WTC11 (cell line): ENCODE data around the gene SNX30. TPM values are rescaled to one million over a fixed set of nuclear protein-coding genes. Genes with fewer than 3 reads are reported as not detected.

Source experiments
- ATAC-seq: fragments of 200-7000 bp; cut with Tn5 transposase; 2 replicates; pipeline ENCODE4 v1.10.0; 2021; ENCODE audit warnings: mild to moderate bottlenecking, moderate library complexity
- CTCF ChIA-PET: fragments of 300-600 bp; sonication (Branson Sonifier 250); formaldehyde crosslinking; loops from one replicate; lab custom pipeline; 2021; ENCODE audit warnings: antibody characterized with exemption; lab: Charles Lee
- POLR2A ChIA-PET: fragments of 350-600 bp; sonication (Branson Sonifier 250); formaldehyde crosslinking; loops from one replicate; lab custom pipeline; 2021; ENCODE audit warnings: antibody characterized with exemption; lab: Charles Lee
- DNase-seq: peaks from one replicate; pipeline ENCODE4 v3.0.0; 2021; ENCODE audit warnings: low spot score
- H3K27ac Mint-ChIP-seq: 2 replicates; pipeline ENCODE4 v1.8.0; 2021; ENCODE audit warnings: mixed read lengths
- H3K27me3 Mint-ChIP-seq: 2 replicates; pipeline ENCODE4 v1.8.0; 2021; ENCODE audit warnings: low read depth, mild to moderate bottlenecking, moderate library complexity, mixed read lengths
- H3K36me3 Mint-ChIP-seq: 2 replicates; pipeline ENCODE4 v1.8.0; 2021; ENCODE audit warnings: mixed read lengths
- H3K4me1 Mint-ChIP-seq: 2 replicates; pipeline ENCODE4 v1.8.0; 2022; ENCODE audit warnings: mixed read lengths
- H3K4me3 Mint-ChIP-seq: 2 replicates; pipeline ENCODE4 v1.8.0; 2021; ENCODE audit warnings: mild to moderate bottlenecking, moderate library complexity, mixed read lengths
- H3K9me3 Mint-ChIP-seq: 2 replicates; pipeline ENCODE4 v1.8.0; 2021; ENCODE audit warnings: mixed read lengths
- AR ChIP-seq: fragments of 250-450 bp; sonication (Bioruptor Pico); IDR thresholded peaks from 2 replicates; pipeline ENCODE4 v1.9.0; 2021; ENCODE audit warnings: mild to moderate bottlenecking
- E2F1 ChIP-seq: sonication (generic); formaldehyde crosslinking; IDR thresholded peaks from 2 replicates; pipeline ENCODE4 v1.8.0; 2022; ENCODE audit warnings: mild to moderate bottlenecking, missing genetic modification reagents
- ESRRA ChIP-seq: sonication (generic); formaldehyde crosslinking; IDR thresholded peaks from 2 replicates; pipeline ENCODE4 v1.8.1; 2022; ENCODE audit warnings: mild to moderate bottlenecking, missing genetic modification reagents, borderline replicate concordance
- FOXK1 ChIP-seq: sonication (generic); formaldehyde crosslinking; IDR thresholded peaks from 2 replicates; pipeline ENCODE4 v1.8.0; 2022; ENCODE audit warnings: mild to moderate bottlenecking, moderate library complexity, missing genetic modification reagents
- HMGXB4 ChIP-seq: sonication (generic); formaldehyde crosslinking; IDR thresholded peaks from 2 replicates; pipeline ENCODE4 v1.8.1; 2023; ENCODE audit warnings: mild to moderate bottlenecking, moderate library complexity, missing genetic modification reagents
- IRF1 ChIP-seq: sonication (generic); formaldehyde crosslinking; IDR thresholded peaks from 2 replicates; pipeline ENCODE4 v1.8.0; 2023; ENCODE audit warnings: missing genetic modification reagents
- NFATC4 ChIP-seq: fragments of 250-450 bp; sonication (Bioruptor Pico); IDR thresholded peaks from 2 replicates; pipeline ENCODE4 v1.9.0; 2021; ENCODE audit warnings: mild to moderate bottlenecking
- NFYB ChIP-seq: sonication (generic); formaldehyde crosslinking; conservative IDR thresholded peaks from 2 replicates; pipeline ENCODE4 v1.8.0; 2022; ENCODE audit warnings: low read depth, missing genetic modification reagents
- OVOL2 ChIP-seq: fragments of 250-450 bp; sonication (Bioruptor Pico); IDR thresholded peaks from 2 replicates; pipeline ENCODE4 v1.9.0; 2021; ENCODE audit warnings: mild to moderate bottlenecking, borderline replicate concordance
- SMAD4 ChIP-seq: sonication (generic); formaldehyde crosslinking; IDR thresholded peaks from 2 replicates; pipeline ENCODE4 v1.8.0; 2022; ENCODE audit warnings: mild to moderate bottlenecking, missing genetic modification reagents
- TEAD4 ChIP-seq: sonication (generic); formaldehyde crosslinking; IDR thresholded peaks from 2 replicates; pipeline ENCODE4 v1.8.0; 2022; ENCODE audit warnings: mild to moderate bottlenecking, missing genetic modification reagents
- ZNF232 ChIP-seq: sonication (generic); formaldehyde crosslinking; IDR thresholded peaks from 2 replicates; pipeline ENCODE4 v1.8.0; 2022; ENCODE audit warnings: mild to moderate bottlenecking, missing genetic modification reagents
- ZNF317 ChIP-seq: sonication (generic); formaldehyde crosslinking; IDR thresholded peaks from 2 replicates; pipeline ENCODE4 v1.8.1; 2023; ENCODE audit warnings: low read depth, mild to moderate bottlenecking, moderate library complexity, missing genetic modification reagents, borderline replicate concordance
- total RNA-seq: library from RNA; stranded (reverse); gene quantifications from 3 replicates; pipeline ENCODE4 v1.2.3, GENCODE V29; 2021
- TF ChIP-seq, protein P1 (sequence below): sonication (generic); formaldehyde crosslinking; IDR thresholded peaks from 2 replicates; pipeline ENCODE4 v1.8.1; 2022; ENCODE audit warnings: low read depth, missing genetic modification reagents, borderline replicate concordance
- TF ChIP-seq, protein P2 (sequence below): sonication (generic); formaldehyde crosslinking; IDR thresholded peaks from 2 replicates; pipeline ENCODE4 v1.8.0; 2023; ENCODE audit warnings: mild to moderate bottlenecking, missing genetic modification reagents
- TF ChIP-seq, protein P3 (sequence below): fragments of 250-450 bp; sonication (Bioruptor Pico); IDR thresholded peaks from 2 replicates; pipeline ENCODE4 v1.8.0; 2021; ENCODE audit warnings: mild to moderate bottlenecking
- TF ChIP-seq, protein P4 (sequence below): sonication (generic); formaldehyde crosslinking; IDR thresholded peaks from 2 replicates; pipeline ENCODE4 v1.8.1; 2023; ENCODE audit warnings: mild to moderate bottlenecking, missing genetic modification reagents, moderate library complexity
- TF ChIP-seq, protein P5 (sequence below): sonication (generic); formaldehyde crosslinking; IDR thresholded peaks from 2 replicates; pipeline ENCODE4 v1.8.0; 2022; ENCODE audit warnings: mild to moderate bottlenecking, missing genetic modification reagents

SNX30 gene
- total RNA-seq, 1 experiment from 2014 or later = 13.4 TPM

GRCh38 chr9:112839331-112839730 lies 88.8 kb downstream of the SNX30 start (continued):
- TF ChIP-seq AR (CRISPR knock-in tag) = no peak
- TF ChIP-seq NFYB (CRISPR knock-in tag) = no peak
- TF ChIP-seq, protein P1, sequence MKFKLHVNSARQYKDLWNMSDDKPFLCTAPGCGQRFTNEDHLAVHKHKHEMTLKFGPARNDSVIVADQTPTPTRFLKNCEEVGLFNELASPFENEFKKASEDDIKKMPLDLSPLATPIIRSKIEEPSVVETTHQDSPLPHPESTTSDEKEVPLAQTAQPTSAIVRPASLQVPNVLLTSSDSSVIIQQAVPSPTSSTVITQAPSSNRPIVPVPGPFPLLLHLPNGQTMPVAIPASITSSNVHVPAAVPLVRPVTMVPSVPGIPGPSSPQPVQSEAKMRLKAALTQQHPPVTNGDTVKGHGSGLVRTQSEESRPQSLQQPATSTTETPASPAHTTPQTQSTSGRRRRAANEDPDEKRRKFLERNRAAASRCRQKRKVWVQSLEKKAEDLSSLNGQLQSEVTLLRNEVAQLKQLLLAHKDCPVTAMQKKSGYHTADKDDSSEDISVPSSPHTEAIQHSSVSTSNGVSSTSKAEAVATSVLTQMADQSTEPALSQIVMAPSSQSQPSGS (CRISPR knock-in tag) = no peak

DNA sequence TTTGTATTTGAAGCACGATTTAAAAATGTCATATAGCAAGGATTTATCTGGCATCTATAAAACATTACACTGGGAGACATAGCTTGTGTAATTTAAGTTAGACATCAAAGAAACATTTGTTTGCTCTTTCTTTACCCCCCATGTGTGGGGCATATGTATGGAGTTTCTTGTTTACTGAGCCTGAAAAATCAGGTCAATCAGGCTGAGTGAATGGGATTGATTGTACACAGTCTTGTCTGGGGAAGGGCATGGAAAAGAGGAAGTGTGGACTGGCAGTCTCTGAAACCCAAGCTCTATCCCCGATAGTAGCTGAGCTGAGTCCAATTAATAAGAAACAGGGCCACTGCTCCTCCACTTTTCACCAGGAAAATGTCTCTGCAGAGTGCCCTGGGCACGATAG lies 90.7 kb downstream of the SNX30 start:
- ATAC-seq = no peak
- POLR2A ChIA-PET = no interaction called here
- Mint-ChIP-seq H3K9me3 (no peaks in the 10 kb centered on the region), H3K4me1 (peaks cover 29% of the 10 kb centered on the region), H3K27ac (no peak overlapping the region), H3K27me3 (no peaks in the 10 kb centered on the region), H3K36me3 (peaks cover 26% of the 10 kb centered on the region), H3K4me3 (no peak overlapping the region)
- DNase-seq = no peak
- CTCF ChIA-PET = interaction anchor here (1.0 to 2.9 kb wide), 2 partner anchors 46 to 62 kb away, joined by 4 to 11 read pairs; no protein-coding TSS in a partner anchor
- TF ChIP-seq, protein P2, sequence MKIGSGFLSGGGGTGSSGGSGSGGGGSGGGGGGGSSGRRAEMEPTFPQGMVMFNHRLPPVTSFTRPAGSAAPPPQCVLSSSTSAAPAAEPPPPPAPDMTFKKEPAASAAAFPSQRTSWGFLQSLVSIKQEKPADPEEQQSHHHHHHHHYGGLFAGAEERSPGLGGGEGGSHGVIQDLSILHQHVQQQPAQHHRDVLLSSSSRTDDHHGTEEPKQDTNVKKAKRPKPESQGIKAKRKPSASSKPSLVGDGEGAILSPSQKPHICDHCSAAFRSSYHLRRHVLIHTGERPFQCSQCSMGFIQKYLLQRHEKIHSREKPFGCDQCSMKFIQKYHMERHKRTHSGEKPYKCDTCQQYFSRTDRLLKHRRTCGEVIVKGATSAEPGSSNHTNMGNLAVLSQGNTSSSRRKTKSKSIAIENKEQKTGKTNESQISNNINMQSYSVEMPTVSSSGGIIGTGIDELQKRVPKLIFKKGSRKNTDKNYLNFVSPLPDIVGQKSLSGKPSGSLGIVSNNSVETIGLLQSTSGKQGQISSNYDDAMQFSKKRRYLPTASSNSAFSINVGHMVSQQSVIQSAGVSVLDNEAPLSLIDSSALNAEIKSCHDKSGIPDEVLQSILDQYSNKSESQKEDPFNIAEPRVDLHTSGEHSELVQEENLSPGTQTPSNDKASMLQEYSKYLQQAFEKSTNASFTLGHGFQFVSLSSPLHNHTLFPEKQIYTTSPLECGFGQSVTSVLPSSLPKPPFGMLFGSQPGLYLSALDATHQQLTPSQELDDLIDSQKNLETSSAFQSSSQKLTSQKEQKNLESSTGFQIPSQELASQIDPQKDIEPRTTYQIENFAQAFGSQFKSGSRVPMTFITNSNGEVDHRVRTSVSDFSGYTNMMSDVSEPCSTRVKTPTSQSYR (CRISPR knock-in tag) = no peak
- no peak for TF ChIP-seq IRF1 (CRISPR knock-in tag)
- no peak for TF ChIP-seq TEAD4 (CRISPR knock-in tag)
- TF ChIP-seq NFATC4 (CRISPR knock-in tag) = no peak
- no peak for TF ChIP-seq SMAD4 (CRISPR knock-in tag)
- TF ChIP-seq, protein P3, sequence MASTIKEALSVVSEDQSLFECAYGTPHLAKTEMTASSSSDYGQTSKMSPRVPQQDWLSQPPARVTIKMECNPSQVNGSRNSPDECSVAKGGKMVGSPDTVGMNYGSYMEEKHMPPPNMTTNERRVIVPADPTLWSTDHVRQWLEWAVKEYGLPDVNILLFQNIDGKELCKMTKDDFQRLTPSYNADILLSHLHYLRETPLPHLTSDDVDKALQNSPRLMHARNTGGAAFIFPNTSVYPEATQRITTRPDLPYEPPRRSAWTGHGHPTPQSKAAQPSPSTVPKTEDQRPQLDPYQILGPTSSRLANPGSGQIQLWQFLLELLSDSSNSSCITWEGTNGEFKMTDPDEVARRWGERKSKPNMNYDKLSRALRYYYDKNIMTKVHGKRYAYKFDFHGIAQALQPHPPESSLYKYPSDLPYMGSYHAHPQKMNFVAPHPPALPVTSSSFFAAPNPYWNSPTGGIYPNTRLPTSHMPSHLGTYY (CRISPR knock-in tag) = no peak
- TF ChIP-seq E2F1 (CRISPR knock-in tag) = no peak
- TF ChIP-seq, protein P4, sequence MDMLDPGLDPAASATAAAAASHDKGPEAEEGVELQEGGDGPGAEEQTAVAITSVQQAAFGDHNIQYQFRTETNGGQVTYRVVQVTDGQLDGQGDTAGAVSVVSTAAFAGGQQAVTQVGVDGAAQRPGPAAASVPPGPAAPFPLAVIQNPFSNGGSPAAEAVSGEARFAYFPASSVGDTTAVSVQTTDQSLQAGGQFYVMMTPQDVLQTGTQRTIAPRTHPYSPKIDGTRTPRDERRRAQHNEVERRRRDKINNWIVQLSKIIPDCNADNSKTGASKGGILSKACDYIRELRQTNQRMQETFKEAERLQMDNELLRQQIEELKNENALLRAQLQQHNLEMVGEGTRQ (CRISPR knock-in tag) = no peak
- TF ChIP-seq, protein P5, sequence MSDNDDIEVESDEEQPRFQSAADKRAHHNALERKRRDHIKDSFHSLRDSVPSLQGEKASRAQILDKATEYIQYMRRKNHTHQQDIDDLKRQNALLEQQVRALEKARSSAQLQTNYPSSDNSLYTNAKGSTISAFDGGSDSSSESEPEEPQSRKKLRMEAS (CRISPR knock-in tag) = no peak
- TF ChIP-seq HMGXB4 (CRISPR knock-in tag) = no peak
- no peak for TF ChIP-seq OVOL2 (CRISPR knock-in tag)
- TF ChIP-seq ZNF232 (CRISPR knock-in tag) = no peak
- no peak for TF ChIP-seq FOXK1
- no peak for TF ChIP-seq ESRRA (CRISPR knock-in tag)
- TF ChIP-seq AR (CRISPR knock-in tag) = no peak
- TF ChIP-seq ZNF317 (CRISPR knock-in tag) = no peak
